Spleen (tissue), 11 donors: ENCODE results near the gene CYP11A1. TPM values are rescaled to one million over a fixed set of nuclear protein-coding genes. Genes with fewer than 3 reads are reported as not detected.
A peak's percentile ranks its signal among the peaks of the same experiment; 100 is the strongest.

Experiments
- DNase-seq: peaks from one replicate; pipeline ENCODE4 v3.0.0-alpha.2; 2020
- H3K27ac ChIP-seq, 8 donors: fragments of 200-600 bp; sonication (generic) in 7 of 8; 1 replicate in 4 of 8; 2 replicates in 4 of 8; pipeline versions ENCODE4 v1.5.0 to v1.8.0; 2016 to 2021; ENCODE audit warnings: inconsistent platforms in 4 of 8, mild to moderate bottlenecking in 4 of 8, moderate library complexity in 1 of 8
- H3K27me3 ChIP-seq, 7 donors: fragments of 200-600 bp; sonication (generic) in 6 of 7; replicated peaks in 1 of 7; 1 replicate in 4 of 7; 2 replicates in 3 of 7; pipeline versions ENCODE4 v1.5.0 to v1.8.0; 2016 to 2021; ENCODE audit warnings: inconsistent platforms in 3 of 7, mild to moderate bottlenecking in 1 of 7
- H3K36me3 ChIP-seq, 6 donors: fragments of 200-600 bp; sonication (generic) in 5 of 6; 1 replicate in 4 of 6; 2 replicates in 2 of 6; pipeline versions ENCODE4 v1.5.0 to v1.8.0; 2016 to 2021; ENCODE audit warnings: inconsistent platforms in 2 of 6
- H3K4me1 ChIP-seq, 6 donors: fragments of 200-600 bp; sonication (generic) in 5 of 6; 1 replicate in 3 of 6; 2 replicates in 3 of 6; pipeline versions ENCODE4 v1.5.0 to v1.8.0; 2016 to 2021; ENCODE audit warnings: inconsistent platforms in 3 of 6
- H3K4me3 ChIP-seq, 8 donors: fragments of 200-600 bp; sonication (generic) in 7 of 8; 1 replicate in 4 of 8; 2 replicates in 4 of 8; pipeline versions ENCODE4 v1.5.0 to v1.8.0; 2016 to 2021; ENCODE audit warnings: inconsistent platforms in 4 of 8, mild to moderate bottlenecking in 4 of 8, moderate library complexity in 2 of 8
- H3K9me3 ChIP-seq, 8 donors: fragments of 200-600 bp; sonication (generic) in 7 of 8; 1 replicate in 4 of 8; 2 replicates in 4 of 8; pipeline versions ENCODE4 v1.5.0 to v1.8.0; 2016 to 2021; ENCODE audit warnings: inconsistent platforms in 4 of 8
- POLR2A ChIP-seq, 3 donors: fragments of 450-650 bp; IDR thresholded peaks; one replicate each; pipeline ENCODE4 v1.5.1; 2017; ENCODE audit warnings: antibody characterized with exemption in 3 of 3, mild to moderate bottlenecking in 1 of 3
- POLR2AphosphoS5 ChIP-seq, 3 donors: sonication (generic); formaldehyde crosslinking; IDR thresholded peaks; one replicate each; pipeline ENCODE4 v1.5.1; 2017; ENCODE audit warnings: antibody characterized with exemption in 3 of 3
- WGBS, 5 donors: extraction: QIAGEN DNeasy Blood & Tissue Kit in 3 of 5; methylation state at CpG; one replicate each; pipeline versions ENCODE4 v1.1.5 to v1.1.7; 2013 to 2018; 5-methylcytosine and 5-hydroxymethylcytosine counted together
- intact Hi-C: fragments of 100-400 bp; cut with DNase I; formaldehyde crosslinking; loops from one replicate; pipeline ENCODE4 v1.15.0; 2023; ENCODE audit warnings: low total_unique reads
- polyA plus RNA-seq, 3 donors: library from polyadenylated mRNA; stranded (reverse); fragments of 200-250 nt; gene quantifications; one replicate each; pipeline ENCODE4 v1.2.1, GENCODE V29; 2013
- total RNA-seq, 7 donors: library from RNA; depleted of rRNA in 3 of 7; stranded (reverse); fragments of >200 nt in 3 of 7; fragmentation: NEBNext Ultra II Directional in 4 of 7; extraction: Animal tissue kit (Norgen Biotek cat#: 25700) in 4 of 7; gene quantifications; one replicate each; pipeline versions ENCODE4 v1.1.0 to v1.2.1, GENCODE V29; 2016 to 2021
- TF ChIP-seq, protein P1 (sequence below), 11 experiments: fragments of 200-600 bp in 7 of 11; fragments of 450-650 bp in 4 of 11; sonication (generic) in 4 of 11; IDR thresholded peaks in 8 of 11; conservative IDR thresholded peaks in 3 of 11; 1 replicate in 7 of 11; 2 replicates in 4 of 11; pipeline versions ENCODE4 v1.4.0 to v1.8.0; 2016 to 2021; ENCODE audit warnings: antibody characterized with exemption in 11 of 11, inconsistent platforms in 4 of 11, mild to moderate bottlenecking in 1 of 11
- donor health status: healthy with polysubstance abuse.
- donor health status: DM: no; HTN: no; CAD: no; lungs with moderate emphysema.
- donor health status: DM: no; HTN: no; CAD: no.
- donor health status: Bipolar disorder and iron deficiency.
- donor health status: healthy.
- donor health status: DM: no; HTN: no; CAD: no.
- donor health status: DM: yes; HTN: yes; CAD: no.

Gene CYP11A1
- total and polyA plus RNA-seq, 10 donors, result 1.6 to 14.3 (median 4.9) TPM

DNA sequence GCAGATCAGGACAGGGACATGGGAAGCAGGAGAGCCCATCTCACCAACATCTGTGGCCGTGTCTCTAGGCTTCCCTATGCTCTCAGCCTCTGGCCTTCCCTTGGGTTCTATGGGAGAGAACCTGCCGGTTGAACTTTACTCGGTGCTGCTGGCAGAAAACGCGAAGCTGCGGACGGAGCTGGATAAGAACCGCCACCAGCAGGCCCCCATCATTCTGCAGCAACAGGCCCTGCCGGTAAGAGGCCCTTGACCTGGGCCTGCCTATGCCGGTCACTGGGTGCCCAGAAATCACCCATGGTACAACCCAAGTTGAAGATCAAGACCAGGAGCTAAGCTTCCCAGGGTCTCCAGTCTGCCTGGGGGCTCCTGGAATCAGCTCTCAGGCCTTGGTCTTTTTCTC is 34.8 kb downstream of the CYP11A1 start:
- Histone ChIP-seq H3K4me3 (no peak overlapping the region), H3K4me1 (no peaks in the 10 kb centered on the region), H3K27me3 (no peaks in the 10 kb centered on the region), H3K36me3 (no peaks in the 10 kb centered on the region), H3K27ac (no peak overlapping the region), H3K9me3 (no peaks in the 10 kb centered on the region)
- DNase-seq, result peak; percentile 52
- 84 to 94% (median 91%) methylated on average over 8 to 10 of the region's 10 CpGs for WGBS, 5 donors
- intact Hi-C loops, result no loop called here
- no peak for TF ChIP-seq POLR2A (IDR thresholded peaks at IDR 0.05)
- TF ChIP-seq, protein P1, sequence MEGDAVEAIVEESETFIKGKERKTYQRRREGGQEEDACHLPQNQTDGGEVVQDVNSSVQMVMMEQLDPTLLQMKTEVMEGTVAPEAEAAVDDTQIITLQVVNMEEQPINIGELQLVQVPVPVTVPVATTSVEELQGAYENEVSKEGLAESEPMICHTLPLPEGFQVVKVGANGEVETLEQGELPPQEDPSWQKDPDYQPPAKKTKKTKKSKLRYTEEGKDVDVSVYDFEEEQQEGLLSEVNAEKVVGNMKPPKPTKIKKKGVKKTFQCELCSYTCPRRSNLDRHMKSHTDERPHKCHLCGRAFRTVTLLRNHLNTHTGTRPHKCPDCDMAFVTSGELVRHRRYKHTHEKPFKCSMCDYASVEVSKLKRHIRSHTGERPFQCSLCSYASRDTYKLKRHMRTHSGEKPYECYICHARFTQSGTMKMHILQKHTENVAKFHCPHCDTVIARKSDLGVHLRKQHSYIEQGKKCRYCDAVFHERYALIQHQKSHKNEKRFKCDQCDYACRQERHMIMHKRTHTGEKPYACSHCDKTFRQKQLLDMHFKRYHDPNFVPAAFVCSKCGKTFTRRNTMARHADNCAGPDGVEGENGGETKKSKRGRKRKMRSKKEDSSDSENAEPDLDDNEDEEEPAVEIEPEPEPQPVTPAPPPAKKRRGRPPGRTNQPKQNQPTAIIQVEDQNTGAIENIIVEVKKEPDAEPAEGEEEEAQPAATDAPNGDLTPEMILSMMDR (IDR thresholded peaks at IDR 0.05 in 8 of 11, conservative IDR thresholded peaks at IDR 0.05 in 3 of 11), result no peak

DNA sequence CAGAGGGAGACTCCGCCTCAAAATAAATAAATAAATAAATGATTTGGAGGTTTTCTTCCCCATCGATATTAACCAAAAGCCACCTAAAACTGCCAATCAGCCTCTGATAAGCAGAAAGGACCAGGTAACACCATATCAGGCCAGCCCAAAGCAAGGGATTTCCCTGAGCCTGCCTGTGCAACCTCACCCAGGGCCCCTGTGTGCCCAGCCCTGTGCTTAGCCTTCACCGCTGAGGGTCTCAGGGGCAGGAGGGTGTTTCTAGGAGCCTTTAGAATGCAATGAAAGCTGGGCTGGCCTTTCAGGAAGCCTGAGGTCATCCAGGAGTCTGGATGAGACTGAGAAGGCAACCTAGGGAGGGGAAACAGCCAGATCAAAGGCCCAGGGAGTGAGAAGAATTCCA is 35.4 kb downstream of the CYP11A1 start:
- WGBS, 5 donors, result 90 to 94% (median 92%) methylated on average over 3 of the region's 3 CpGs
- H3K9me3 ChIP-seq, result no peaks in the 10 kb centered on the region
- no peak overlapping the region for H3K4me3 ChIP-seq
- no peaks in the 10 kb centered on the region for H3K27me3 ChIP-seq
- peak; percentile 20 for DNase-seq
- no peaks in the 10 kb centered on the region for H3K36me3 ChIP-seq
- intact Hi-C loops, result no loop called here
- TF ChIP-seq POLR2A (IDR thresholded peaks at IDR 0.05) (no peak), POLR2AphosphoS5 (IDR thresholded peaks at IDR 0.05) (no peak)
- TF ChIP-seq, protein P1 (IDR thresholded peaks at IDR 0.05 in 8 of 11, conservative IDR thresholded peaks at IDR 0.05 in 3 of 11), result no peak
- no peak overlapping the region for H3K27ac ChIP-seq
- peaks cover 0 to 3% (median 0%) of the 10 kb centered on the region in 6 donors for H3K4me1 ChIP-seq

DNA sequence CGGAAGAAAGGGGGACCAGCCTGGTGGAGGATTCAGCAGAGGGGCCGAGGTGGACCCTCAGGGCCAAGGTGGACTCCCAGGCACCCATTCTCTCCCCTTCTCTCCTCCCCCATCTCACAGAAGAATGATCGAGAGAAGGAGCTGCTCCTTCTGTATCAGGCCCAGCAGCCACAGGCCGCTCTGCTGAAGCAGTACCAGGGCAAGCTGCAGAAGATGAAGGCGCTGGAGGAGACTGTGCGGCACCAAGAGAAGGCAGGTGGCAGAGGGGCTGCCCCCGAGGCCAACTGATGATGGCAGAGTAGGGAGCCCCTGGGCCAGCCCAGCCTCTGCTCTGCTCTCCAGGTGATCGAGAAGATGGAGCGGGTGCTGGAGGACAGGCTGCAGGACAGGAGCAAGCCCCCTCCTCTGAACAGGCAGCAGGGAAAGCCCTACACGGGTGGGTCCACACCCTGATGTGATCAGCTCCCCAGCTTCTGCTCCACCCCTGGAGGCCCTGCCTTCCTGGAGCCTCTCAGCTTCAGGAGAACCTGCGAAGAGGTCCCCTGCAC is 36.5 kb downstream of the CYP11A1 start:
- no peak for DNase-seq
- no peaks in the 10 kb centered on the region for H3K9me3 ChIP-seq
- 86 to 90% (median 86%) methylated on average over 9 to 11 of the region's 11 CpGs for WGBS, 5 donors
- H3K27me3 ChIP-seq, result no peaks in the 10 kb centered on the region
- no peak overlapping the region for H3K4me3 ChIP-seq
- H3K4me1 ChIP-seq, result peaks cover 0 to 14% (median 0%) of the 10 kb centered on the region in 6 donors
- TF ChIP-seq POLR2AphosphoS5 (IDR thresholded peaks at IDR 0.05) (no peak), POLR2A (IDR thresholded peaks at IDR 0.05) (no peak)
- TF ChIP-seq, protein P1 (IDR thresholded peaks at IDR 0.05 in 8 of 11, conservative IDR thresholded peaks at IDR 0.05 in 3 of 11), result no peak
- intact Hi-C loops, result no loop called here
- H3K36me3 ChIP-seq, result no peaks in the 10 kb centered on the region
- no peak overlapping the region for H3K27ac ChIP-seq

DNA sequence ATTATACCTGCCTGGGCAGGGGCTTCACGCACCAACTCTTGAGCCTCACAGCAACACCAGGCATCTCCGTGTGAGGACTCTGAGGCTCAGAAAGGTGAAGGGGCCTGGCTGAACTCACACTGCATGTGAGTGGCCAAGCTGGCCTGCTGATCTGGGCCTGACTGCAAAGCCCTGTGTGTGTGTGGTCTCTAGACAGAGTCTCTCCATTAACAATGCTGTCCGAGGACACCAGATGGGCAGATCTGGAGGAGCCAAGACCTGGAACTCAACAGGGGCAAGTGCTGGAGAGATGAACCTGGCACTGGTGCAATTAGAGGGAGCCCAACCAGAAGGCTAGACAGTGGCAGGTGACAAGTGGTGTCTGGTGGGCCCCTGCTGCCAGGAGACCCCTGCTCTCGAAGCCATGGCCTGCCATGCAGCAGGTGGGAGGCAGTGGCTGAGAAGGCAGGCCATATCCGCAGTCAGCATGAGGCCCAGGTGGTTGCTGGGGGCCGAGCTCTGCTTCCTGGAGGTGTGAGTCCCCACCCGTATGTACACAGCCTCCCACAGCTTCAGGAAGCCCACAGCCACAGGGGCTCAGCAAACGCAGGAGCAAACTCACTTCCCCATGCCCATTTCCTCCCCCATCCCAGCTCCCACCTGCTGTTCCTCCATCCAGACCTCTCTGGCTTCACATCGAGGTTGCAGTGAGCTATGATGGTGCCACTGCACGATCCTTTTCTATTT is 39.0 kb downstream of the CYP11A1 start:
- peaks cover 0 to 16% (median 0%) of the 10 kb centered on the region in 6 donors for H3K4me1 ChIP-seq
- H3K4me3 ChIP-seq, result no peak overlapping the region
- WGBS, 5 donors, result 39 to 57% (median 48%) methylated on average over 7 to 10 of the region's 10 CpGs
- H3K9me3 ChIP-seq, result no peaks in the 10 kb centered on the region
- H3K27me3 ChIP-seq, result no peaks in the 10 kb centered on the region
- intact Hi-C loops, result no loop called here
- DNase-seq, result no peak
- no peaks in the 10 kb centered on the region for H3K36me3 ChIP-seq
- no peak overlapping the region for H3K27ac ChIP-seq
- TF ChIP-seq, protein P1 (IDR thresholded peaks at IDR 0.05 in 8 of 11, conservative IDR thresholded peaks at IDR 0.05 in 3 of 11), result no peak
- TF ChIP-seq POLR2AphosphoS5 (IDR thresholded peaks at IDR 0.05) (no peak), POLR2A (IDR thresholded peaks at IDR 0.05) (no peak)
